ENCODE measurements around the gene LRIT2.

The LRIT2 gene, protein sequence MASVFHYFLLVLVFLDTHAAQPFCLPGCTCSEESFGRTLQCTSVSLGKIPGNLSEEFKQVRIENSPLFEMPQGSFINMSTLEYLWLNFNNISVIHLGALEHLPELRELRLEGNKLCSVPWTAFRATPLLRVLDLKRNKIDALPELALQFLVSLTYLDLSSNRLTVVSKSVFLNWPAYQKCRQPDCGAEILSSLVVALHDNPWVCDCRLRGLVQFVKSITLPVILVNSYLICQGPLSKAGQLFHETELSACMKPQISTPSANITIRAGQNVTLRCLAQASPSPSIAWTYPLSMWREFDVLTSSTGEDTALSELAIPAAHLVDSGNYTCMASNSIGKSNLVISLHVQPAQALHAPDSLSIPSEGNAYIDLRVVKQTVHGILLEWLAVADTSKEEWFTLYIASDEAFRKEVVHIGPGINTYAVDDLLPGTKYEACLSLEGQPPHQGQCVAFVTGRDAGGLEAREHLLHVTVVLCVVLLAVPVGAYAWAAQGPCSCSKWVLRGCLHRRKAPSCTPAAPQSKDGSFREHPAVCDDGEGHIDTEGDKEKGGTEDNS

DNA sequence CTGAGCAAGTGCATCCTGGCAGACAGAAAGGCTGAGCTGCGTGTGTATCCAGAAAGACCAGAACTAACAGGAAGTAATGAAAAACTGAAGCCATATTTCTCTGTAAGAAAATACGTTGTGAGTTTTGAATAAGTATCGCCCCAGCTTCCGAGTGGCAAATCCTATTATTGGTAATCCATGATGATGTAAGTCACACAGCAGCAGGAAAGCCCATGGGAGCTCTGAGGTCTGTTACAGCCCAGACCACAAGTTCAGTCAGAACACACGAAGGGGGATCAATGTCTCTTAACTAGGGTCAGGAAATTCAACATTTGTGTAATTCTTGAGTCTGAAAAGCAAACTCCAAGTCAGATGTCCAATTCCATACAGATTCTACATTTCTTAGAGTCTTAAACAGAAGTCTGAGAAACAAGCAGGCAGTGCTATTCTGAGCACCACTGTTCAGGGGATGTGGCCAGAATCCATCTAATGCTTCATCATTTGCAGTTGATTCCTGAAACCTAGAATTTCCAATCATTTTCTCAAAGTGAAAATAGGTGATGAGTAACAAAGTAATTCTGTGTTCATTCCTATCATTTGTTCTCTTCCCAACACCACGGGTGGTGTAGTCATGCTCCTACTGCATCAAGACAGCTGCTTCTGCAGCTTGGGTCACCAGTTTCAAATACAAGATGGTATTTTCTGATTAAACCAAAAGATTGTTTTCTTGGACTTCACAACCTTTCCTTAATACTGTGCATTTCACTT lies at the start of gene LRIT2:
LRIT2 (minus strand) TSS at position 118 of the 747 bp plus-strand sequence; CDS start at position 94, 24 bp downstream.
- in situ Hi-C loops (cut with HindIII; ENCODE audit: low pct_unique_long_range_greater_than_20kb, low sequenced_read_pairs), result no loop called here
- DNase-seq (ENCODE audit: low read depth in 1 of 2, low spot score in 1 of 2), result no peak
- TF ChIP-seq JUND (IDR thresholded peaks at IDR 0.05; ENCODE audit: low read depth), result no peak

DNA sequence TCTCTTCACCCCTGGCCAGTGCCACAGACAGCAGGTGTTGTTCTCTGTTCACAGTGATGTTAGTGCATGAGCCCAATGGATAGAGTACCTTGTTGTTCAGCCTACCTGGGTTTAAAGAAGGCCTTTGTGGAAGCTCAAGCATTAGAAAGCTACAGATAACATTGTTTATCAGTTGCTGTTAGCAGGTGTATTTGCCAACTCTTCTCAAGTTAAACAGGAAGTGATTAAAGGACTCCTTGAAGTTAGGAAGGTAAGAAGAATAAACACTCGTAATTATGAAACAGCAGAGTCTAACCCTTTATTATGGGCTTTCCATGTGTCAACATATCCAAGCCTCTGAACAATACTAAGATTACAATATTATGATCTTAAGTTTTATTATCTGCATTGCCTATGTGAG lies 45.4 kb upstream of the LRIT2 start:
- in situ Hi-C loops (cut with HindIII; ENCODE audit: low pct_unique_long_range_greater_than_20kb, low sequenced_read_pairs), result no loop called here
- TF ChIP-seq JUND (IDR thresholded peaks at IDR 0.05; ENCODE audit: low read depth), result no peak
- no peak for DNase-seq (ENCODE audit: low read depth in 1 of 2, low spot score in 1 of 2)

DNA sequence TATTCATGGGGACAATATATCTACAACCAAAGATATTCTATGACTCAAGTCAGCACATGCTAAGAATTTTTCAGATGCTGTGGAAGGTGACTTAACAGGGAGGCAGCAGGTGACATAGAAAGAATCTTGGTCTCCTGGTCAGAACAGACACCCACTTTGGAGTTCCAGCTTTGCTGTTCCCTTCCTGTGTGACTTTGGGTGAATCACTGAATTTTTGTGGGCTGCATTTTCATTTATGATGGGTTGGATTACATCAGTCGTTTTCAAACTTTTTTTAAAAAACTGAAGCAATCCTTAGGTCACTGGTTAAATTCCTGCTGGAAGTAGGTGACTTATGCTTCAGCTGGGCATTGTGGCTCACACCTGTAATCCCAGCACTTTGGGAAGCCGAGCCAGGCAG lies 44.4 kb upstream of the LRIT2 start:
- no peak for DNase-seq (ENCODE audit: low read depth in 1 of 2, low spot score in 1 of 2)
- in situ Hi-C loops (cut with HindIII; ENCODE audit: low pct_unique_long_range_greater_than_20kb, low sequenced_read_pairs), result no loop called here
- TF ChIP-seq JUND (IDR thresholded peaks at IDR 0.05; ENCODE audit: low read depth), result no peak

DNA sequence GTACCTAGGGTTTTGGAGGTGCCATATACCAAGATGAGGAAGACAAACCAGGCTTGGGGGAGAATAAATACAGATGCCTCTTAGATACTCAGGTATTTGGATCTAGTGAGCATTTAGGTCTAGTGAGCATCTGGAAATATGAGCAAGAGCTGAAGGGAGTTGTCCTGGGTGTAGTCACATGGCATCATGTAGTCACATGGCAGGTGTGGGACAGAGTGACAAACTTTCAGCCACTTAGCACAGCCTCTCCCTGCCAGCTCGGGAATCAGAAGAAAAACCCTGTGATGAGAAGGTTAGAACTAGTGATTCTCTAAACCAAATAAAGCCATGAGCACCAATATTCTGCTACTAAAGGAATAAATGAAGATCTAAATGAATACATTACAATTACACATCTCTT lies 43.8 kb upstream of the LRIT2 start:
- in situ Hi-C loops (cut with HindIII; ENCODE audit: low pct_unique_long_range_greater_than_20kb, low sequenced_read_pairs), result no loop called here
- TF ChIP-seq JUND (IDR thresholded peaks at IDR 0.05; ENCODE audit: low read depth), result no peak
- no peak for DNase-seq (ENCODE audit: low read depth in 1 of 2, low spot score in 1 of 2)

DNA sequence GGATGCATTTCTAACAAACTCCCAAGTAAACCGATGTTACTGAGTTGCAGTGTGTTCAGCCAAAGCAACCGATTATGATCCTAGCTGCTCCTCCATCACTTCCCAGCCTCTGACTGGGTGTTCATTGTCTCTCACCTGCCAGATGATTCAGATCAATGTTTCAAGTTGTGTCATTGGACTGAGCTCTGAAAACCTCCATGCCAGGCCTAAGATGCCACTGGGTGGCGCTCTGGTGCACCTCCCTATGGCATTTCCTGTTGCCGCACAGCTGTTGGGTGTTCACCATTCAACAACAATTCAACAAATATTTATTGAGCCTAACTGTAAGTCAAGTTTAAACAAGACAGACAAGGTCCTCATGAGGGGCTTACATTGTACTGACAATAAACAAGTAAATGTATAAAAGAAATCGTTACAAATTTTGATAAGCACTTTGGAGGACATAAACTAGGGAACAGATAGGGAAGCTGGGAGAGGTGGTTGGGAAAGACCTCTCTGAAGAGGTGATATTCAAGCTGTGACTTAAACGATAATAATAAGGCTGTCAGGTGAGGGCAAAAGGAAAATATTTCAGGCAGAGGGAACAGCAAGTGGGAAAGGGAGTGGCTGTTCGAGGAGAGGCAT lies 42.3 kb upstream of the LRIT2 start:
- in situ Hi-C loops (cut with HindIII; ENCODE audit: low pct_unique_long_range_greater_than_20kb, low sequenced_read_pairs), result no loop called here
- TF ChIP-seq JUND (IDR thresholded peaks at IDR 0.05; ENCODE audit: low read depth), result no peak
- DNase-seq (ENCODE audit: low read depth in 1 of 2, low spot score in 1 of 2), result peak in 1 of 2 experiments; percentile 60

DNA sequence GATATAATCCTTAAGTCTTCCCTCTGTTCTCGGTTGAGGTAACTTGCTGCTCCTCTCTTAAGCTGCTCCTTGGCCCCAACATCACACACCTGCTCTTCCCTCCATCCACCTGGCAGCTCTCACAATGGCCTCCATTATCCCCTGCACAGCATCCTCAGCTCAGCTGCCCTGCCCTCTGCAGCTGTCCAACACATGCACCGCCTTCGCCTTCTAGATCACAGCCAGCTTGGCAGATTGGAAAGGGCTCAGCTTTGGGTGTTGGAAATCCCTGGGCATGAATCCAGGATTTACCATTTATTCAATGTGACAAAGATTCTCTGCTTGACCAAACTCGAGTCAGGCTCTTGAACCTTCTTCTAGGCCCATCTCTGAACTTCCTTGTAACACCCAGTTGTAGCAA lies 40.1 kb upstream of the LRIT2 start:
- no peak for DNase-seq (ENCODE audit: low read depth in 1 of 2, low spot score in 1 of 2)
- in situ Hi-C loops (cut with HindIII; ENCODE audit: low pct_unique_long_range_greater_than_20kb, low sequenced_read_pairs), result no loop called here
- TF ChIP-seq JUND (IDR thresholded peaks at IDR 0.05; ENCODE audit: low read depth), result no peak

DNA sequence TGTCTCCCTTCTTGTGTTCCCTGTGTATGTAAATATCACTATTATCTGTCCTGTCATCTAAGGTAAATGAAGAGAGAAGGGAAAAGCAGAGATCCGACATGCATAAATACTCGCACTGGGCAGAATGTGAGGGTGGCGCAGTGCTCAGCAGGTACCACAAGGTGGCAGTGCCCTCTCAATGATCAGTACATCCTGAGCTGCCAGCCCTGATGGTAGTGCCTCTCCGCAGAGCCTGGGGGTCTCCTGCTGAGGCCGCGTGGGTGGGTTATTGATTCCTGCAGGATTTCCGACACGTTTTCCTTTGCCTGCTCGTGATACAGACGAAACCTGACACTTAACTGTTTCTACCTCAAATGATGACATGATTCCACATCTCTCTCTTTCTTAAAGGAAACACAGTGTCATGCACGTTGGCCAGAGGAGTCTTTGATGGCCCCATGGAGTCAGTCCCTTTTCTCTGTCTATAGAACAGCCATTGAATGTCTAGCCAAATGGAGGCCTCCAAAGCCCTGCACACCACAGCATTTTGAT lies 39.3 kb upstream of the LRIT2 start:
- peak; percentile 58 to 66 for DNase-seq (ENCODE audit: low read depth in 1 of 2, low spot score in 1 of 2)
- no peak for TF ChIP-seq JUND (IDR thresholded peaks at IDR 0.05; ENCODE audit: low read depth)
- in situ Hi-C loops (cut with HindIII; ENCODE audit: low pct_unique_long_range_greater_than_20kb, low sequenced_read_pairs), result no loop called here

DNA sequence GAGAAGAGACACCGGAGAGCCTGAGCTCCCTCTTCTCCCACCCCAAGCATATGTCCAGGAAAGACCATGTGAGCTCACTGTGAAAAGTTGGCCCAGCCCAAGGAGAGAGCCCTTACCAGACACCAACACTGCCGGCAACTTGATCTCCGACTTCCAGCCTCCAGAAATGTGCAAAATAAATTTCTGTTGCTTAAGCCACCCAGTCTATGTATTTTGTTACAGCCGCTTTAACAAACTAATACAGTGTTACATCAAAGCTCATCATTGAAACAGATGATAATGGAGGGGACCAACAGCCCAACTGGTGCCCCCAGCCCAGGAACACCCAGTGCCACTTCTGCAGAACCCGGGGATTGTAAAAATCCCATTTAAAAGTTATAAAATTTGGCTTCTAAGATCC lies 38.4 kb upstream of the LRIT2 start:
- DNase-seq (ENCODE audit: low read depth in 1 of 2, low spot score in 1 of 2), result no peak
- no peak for TF ChIP-seq JUND (IDR thresholded peaks at IDR 0.05; ENCODE audit: low read depth)
- in situ Hi-C loops (cut with HindIII; ENCODE audit: low pct_unique_long_range_greater_than_20kb, low sequenced_read_pairs), result no loop called here

DNA sequence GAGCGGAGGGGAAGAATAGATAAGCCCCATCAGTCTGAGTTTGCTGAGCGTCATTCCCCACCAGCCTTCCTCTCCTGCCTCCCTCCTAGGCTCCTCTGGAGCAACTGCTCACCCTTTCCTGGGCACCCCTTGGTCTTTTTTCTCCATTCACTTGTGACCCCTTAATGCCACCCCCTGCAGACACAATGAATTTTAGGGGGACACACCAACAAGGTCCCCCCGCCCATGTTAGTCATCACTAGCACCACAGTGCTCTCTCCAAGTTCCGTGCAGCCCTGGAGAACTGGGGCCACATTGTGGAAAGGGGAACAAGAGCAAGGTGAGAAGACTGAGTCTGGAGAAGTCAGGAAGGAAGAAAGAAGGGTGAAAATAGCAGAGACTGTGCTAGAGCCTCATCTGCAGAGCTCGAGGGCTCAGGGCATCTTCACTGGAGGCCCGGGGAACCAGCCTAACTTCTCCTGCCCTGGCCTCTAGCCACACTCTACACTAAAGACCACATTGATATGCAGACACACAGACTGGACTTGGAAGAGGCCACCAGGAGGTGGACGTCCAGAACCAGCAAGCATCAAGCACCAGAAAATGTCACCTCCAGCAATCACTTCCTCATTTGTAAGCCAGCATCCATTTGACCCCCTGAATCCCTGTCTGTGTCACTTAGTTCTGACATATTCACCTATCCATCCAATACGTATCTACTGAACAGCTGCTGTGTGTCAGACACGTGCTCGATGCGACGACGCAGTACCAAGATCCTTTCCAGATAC lies 37.0 kb upstream of the LRIT2 start:
- no peak for TF ChIP-seq JUND (IDR thresholded peaks at IDR 0.05; ENCODE audit: low read depth)
- DNase-seq (ENCODE audit: low read depth in 1 of 2, low spot score in 1 of 2), result no peak
- in situ Hi-C loops (cut with HindIII; ENCODE audit: low pct_unique_long_range_greater_than_20kb, low sequenced_read_pairs), result no loop called here

DNA sequence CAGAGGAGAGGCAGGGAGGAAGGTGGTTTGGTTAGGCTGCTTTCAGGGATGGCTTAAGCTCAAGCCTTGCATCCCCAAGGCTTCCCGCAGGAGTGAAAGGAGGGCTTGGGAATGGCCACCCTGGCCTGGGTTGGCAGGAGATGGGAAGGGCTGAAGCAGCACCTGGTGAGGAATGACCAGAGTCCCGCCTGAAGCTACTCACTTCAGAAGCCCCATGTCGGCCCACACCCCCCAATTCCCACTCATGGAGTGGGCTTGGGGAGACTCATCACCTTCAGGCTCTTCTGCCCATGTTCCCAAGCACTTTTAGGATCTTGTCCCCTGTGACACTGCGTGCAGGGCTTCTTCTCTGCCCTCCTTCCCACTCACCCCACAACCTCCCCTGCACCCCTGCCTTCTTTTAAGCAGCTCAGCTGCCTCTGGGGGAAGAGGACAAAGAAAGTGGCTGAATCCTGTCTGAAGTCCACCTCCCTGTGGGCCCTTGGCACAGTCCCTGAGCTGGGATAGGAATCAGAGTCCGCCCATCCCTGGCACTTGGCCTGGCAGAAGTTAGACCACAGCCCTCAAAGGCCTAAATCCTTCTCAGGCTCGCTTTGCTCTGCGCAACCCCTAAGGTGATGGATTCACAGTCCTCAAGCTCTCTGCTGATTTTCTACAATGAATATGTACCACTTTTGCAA lies 36.0 kb upstream of the LRIT2 start:
- in situ Hi-C loops (cut with HindIII; ENCODE audit: low pct_unique_long_range_greater_than_20kb, low sequenced_read_pairs), result no loop called here
- DNase-seq (ENCODE audit: low read depth in 1 of 2, low spot score in 1 of 2), result no peak
- TF ChIP-seq JUND (IDR thresholded peaks at IDR 0.05; ENCODE audit: low read depth), result no peak

DNA sequence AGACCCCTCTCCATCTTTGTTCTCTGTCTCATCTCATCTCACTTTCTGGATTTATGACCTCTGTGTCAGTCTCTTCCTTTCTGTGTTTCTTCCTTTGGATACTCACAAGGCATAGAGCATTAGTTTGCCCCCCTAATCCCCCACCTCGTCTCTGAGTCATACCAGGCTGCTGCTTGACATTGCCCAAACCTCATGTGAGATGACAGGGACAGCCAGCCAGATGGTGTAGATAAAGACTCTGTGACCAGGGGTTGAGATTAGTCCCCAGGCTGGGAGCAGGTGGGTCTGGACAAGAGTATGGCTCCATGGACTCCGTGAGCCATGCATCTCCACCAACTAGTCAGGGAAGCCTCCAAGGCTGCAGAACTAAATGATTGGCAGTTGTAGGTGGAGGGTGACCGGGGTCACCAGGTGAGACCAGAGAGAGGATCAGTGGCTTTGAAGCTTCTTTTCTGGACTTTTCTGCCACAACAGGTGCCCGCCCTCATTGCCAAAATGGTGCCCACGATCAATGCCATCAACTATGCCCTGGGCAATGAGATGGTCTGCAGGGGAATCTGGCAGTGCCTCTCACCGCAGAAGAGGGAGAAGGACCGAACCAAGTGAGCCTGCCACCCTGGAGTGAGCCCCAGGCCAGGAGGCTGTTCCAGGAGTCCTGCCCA lies 32.8 kb upstream of the LRIT2 start:
- TF ChIP-seq JUND (IDR thresholded peaks at IDR 0.05; ENCODE audit: low read depth), result no peak
- no peak for DNase-seq (ENCODE audit: low read depth in 1 of 2, low spot score in 1 of 2)
- in situ Hi-C loops (cut with HindIII; ENCODE audit: low pct_unique_long_range_greater_than_20kb, low sequenced_read_pairs), result no loop called here
